ENCODE results near the gene FAM13A. TPM values are rescaled to one million over a fixed set of nuclear protein-coding genes. Genes with fewer than 3 reads are reported as not detected.
A peak's percentile ranks its signal among the peaks of the same experiment; 100 is the strongest.
"Not testable (repeated sequence)": the region's sequence is repeated elsewhere in the genome, so short reads cannot be mapped to it uniquely, and the experiment has no call there.

The FAM13A gene
- total RNA-seq: 1 to 10 TPM; 2.4 to 3.2 TPM

DNA sequence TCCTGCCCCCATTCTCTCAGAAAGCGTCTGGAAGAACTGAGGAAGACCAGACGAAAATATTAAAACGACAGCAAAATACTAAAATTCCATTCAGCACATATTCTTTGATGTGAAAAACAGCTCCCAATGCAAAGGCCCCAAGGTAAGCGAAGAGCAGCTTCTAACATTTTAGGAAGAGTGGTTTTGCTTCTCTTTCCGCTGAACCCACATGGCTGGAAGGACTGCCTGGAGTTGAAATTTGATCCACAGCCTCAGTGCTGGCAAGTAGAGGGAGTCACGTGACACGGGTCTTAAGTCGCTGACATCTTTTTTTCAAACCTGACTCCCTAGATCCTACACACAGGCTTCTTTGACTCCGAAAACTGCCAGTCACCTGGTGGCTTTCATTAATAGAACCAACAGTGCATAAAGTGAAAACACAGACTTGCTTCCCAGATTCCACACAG is at the start of gene FAM13A:
Gene FAM13A, minus strand, starts transcription at position 233 of the 446 bp plus-strand sequence. Its CDS starts 221 bp downstream, at position 12.
- peaks cover 10% of the 10 kb centered on the region for H3K36me3 Mint-ChIP-seq
- DNase-seq: no peak
- peaks cover 8% of the 10 kb centered on the region for H3K27me3 Mint-ChIP-seq
- H3K4me1 Mint-ChIP-seq: peaks cover 17% of the 10 kb centered on the region
- H3K27ac Mint-ChIP-seq: no peak within 1 kb of the TSS
- H3K4me3 Mint-ChIP-seq: peak within 1 kb of the TSS; percentile 22
- peaks cover 20% of the 10 kb centered on the region for H3K9me3 Mint-ChIP-seq

DNA sequence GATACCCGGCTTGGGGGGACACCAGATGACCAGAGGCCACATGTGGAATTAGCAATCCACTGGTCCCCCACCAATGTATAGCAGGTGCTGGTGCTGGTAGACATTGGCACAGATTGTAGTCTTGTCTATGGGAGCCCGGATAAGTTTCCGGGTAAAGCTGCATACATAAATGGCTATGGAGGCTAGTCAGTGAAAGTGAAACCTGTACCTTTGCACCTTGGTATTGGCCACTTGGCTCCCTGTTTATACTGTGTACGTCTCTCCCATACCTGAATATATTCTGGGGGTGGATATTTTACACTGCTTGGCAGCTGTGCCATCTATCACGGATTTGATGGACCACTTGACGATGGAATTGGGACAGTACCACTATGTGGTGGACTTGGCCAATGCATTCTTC is 48.7 kb upstream of the FAM13A start:
- H3K27me3 Mint-ChIP-seq: peaks cover 17% of the 10 kb centered on the region
- peaks cover 21% of the 10 kb centered on the region for H3K4me1 Mint-ChIP-seq
- peaks cover 10% of the 10 kb centered on the region for H3K9me3 Mint-ChIP-seq
- H3K4me3 Mint-ChIP-seq: no peak overlapping the region
- no peak overlapping the region for H3K27ac Mint-ChIP-seq
- H3K36me3 Mint-ChIP-seq: peaks cover 5% of the 10 kb centered on the region
- no peak for DNase-seq

GRCh38 chr4:89101256-89102161 is 44.5 kb upstream of the FAM13A start:
- peak; percentile 12 for DNase-seq
- Mint-ChIP-seq H3K36me3 (no peaks in the 10 kb centered on the region), H3K27ac (peak overlapping the region; percentile 70), H3K4me1 (peaks cover 26% of the 10 kb centered on the region), H3K27me3 (peaks cover 14% of the 10 kb centered on the region), H3K4me3 (peak overlapping the region; percentile 7), H3K9me3 (peaks cover 6% of the 10 kb centered on the region)

DNA sequence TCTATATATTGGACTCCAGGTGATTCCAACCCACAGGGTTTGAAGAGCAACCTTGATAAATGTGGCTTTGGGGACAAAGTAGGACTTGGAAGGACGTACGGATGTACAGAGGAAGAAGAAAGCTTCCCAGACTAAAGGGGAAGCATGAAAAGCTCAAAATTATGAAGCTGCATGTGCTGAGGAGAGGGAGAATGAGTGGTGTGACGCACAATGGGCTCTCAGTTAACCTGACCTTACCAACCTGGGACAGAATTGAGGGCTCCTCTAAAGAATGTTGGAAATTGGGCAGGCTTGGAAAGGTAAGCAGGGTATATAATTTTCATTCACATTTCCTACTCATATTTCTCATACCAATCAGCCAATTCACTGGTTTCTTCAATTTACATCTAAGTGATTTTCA is 43.9 kb upstream of the FAM13A start:
- Mint-ChIP-seq H3K9me3 (peaks cover 6% of the 10 kb centered on the region), H3K4me3 (no peak overlapping the region), H3K27ac (peak overlapping the region; percentile 70)

GRCh38 chr4:89099471-89099870 is 42.5 kb upstream of the FAM13A start:
- Mint-ChIP-seq H3K27me3 (peaks cover 10% of the 10 kb centered on the region), H3K27ac (no peak overlapping the region), H3K36me3 (no peaks in the 10 kb centered on the region), H3K9me3 (peaks cover 6% of the 10 kb centered on the region), H3K4me3 (no peak overlapping the region), H3K4me1 (peaks cover 24% of the 10 kb centered on the region)
- no peak for DNase-seq

More for the DNA sequence above, 43.9 kb upstream of the FAM13A start:
- DNase-seq: no peak
- Mint-ChIP-seq H3K36me3 (no peaks in the 10 kb centered on the region), H3K4me1 (peaks cover 26% of the 10 kb centered on the region), H3K27me3 (peaks cover 14% of the 10 kb centered on the region)

DNA sequence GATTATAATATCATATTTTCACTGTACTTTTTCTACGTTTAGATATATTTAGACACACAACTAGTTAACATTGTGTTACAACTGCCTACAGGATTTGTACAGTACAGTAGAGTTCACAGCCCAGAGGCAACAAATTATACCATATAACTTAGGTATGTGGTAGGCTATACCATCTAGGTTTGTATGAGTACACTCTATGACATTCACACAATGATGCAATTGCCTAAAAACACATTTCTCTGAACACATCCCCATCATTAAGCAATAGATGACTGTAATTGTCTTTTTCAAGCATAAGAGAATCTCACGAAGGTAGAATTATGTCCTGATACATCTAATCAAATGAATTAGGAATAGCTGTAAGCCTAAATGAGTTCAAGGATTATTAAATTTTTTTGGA is 42.0 kb upstream of the FAM13A start:
- Mint-ChIP-seq H3K36me3 (no peaks in the 10 kb centered on the region), H3K4me1 (peaks cover 22% of the 10 kb centered on the region), H3K9me3 (peaks cover 6% of the 10 kb centered on the region), H3K27ac (no peak overlapping the region), H3K4me3 (no peak overlapping the region), H3K27me3 (peaks cover 10% of the 10 kb centered on the region)
- no peak for DNase-seq

DNA sequence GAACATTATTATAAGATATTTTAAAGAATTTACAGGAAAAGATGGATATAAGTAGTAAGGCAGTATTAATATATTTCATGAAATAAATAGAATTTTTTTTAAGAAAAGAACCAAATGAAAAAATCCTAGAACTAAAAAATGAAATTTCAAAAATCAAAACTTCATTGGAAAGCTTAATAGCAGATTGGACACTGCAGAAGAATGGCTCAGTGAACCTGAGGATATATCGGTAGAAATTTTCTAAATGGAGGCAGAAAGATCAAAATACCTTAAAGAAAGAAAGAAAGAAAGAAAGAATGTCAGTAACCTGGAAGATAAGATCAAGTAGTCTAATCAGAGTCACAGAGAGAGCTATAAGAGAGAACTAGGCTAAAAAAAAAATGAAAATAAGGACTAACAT is 21.3 kb upstream of the FAM13A start:
- peaks cover 12% of the 10 kb centered on the region for H3K4me1 Mint-ChIP-seq
- DNase-seq: no peak
- peaks cover 7% of the 10 kb centered on the region for H3K36me3 Mint-ChIP-seq
- no peak overlapping the region for H3K27ac Mint-ChIP-seq
- H3K9me3 Mint-ChIP-seq: peaks cover 28% of the 10 kb centered on the region
- H3K4me3 Mint-ChIP-seq: no peak overlapping the region
- peaks cover 12% of the 10 kb centered on the region for H3K27me3 Mint-ChIP-seq

DNA sequence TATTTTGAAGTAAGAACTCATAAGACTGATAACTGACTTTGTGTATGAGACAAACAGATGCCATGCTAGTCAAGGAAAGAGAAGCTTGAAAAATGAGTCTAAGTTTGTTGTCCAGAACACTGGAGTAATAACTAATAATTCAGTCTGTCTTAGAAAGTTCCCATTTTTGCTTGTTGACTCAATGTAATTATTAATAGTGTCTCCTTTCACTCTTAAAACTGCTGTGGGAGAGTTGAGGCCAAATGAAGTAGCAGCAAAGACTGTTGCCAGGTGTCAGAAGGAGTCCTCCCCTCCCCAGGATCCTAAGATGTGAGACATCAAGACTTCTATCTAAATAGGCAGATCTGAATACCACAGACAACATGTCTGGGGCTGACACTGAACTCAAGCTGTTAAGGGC is 20.8 kb upstream of the FAM13A start:
- Mint-ChIP-seq H3K9me3 (peaks cover 28% of the 10 kb centered on the region), H3K4me1 (peaks cover 12% of the 10 kb centered on the region), H3K36me3 (peaks cover 7% of the 10 kb centered on the region), H3K27ac (no peak overlapping the region), H3K27me3 (peaks cover 12% of the 10 kb centered on the region), H3K4me3 (no peak overlapping the region)
- no peak for DNase-seq

DNA sequence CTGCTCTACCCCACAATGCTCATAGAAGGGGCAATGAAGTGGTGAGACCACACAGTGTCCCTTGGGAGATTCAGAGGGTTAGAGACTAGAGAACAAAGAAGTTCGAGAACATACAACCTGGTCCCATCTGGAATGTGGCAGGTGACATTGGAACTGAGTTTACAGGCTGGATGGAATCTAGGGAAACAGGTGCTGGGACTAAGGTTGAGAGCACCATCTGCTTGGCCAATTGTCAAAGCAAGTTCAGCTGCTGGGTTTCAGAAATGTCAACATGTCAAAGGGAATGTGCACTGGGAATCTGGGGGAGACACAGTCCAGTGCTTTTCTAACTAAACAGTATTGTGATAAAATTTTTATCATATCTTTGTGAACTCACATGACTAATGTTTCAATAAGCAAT is 15.9 kb upstream of the FAM13A start:
- peaks cover 13% of the 10 kb centered on the region for H3K9me3 Mint-ChIP-seq
- H3K4me3 Mint-ChIP-seq: no peak overlapping the region
- no peaks in the 10 kb centered on the region for H3K36me3 Mint-ChIP-seq

DNA sequence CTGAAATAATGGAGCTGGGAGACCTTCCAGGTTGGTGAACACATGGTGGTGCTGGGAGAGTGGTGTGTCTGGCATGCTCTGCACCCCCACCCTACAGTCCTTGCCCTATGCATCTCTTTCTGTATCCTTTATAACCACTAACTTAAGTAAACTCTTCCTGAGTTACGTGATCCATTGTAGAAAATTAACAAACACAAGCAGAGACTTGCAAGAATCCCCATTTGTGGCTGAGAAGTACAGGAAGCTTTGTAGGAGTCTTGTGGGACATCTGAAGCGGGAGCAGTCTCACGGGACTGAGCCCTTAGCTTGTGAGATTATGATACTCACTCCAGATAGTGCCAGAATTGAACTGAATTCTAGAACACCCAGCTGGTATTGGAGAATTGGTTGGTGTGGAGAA is 14.3 kb upstream of the FAM13A start:
- Mint-ChIP-seq H3K27me3 (peaks cover 8% of the 10 kb centered on the region), H3K4me1 (peaks cover 2% of the 10 kb centered on the region), H3K9me3 (peaks cover under 1% of the 10 kb centered on the region), H3K27ac (no peak overlapping the region), H3K4me3 (no peak overlapping the region), H3K36me3 (no peaks in the 10 kb centered on the region)
- no peak for DNase-seq

More for the DNA sequence above, 15.9 kb upstream of the FAM13A start:
- peaks cover 8% of the 10 kb centered on the region for H3K27me3 Mint-ChIP-seq
- peaks cover 2% of the 10 kb centered on the region for H3K4me1 Mint-ChIP-seq
- DNase-seq: no peak
- no peak overlapping the region for H3K27ac Mint-ChIP-seq

DNA sequence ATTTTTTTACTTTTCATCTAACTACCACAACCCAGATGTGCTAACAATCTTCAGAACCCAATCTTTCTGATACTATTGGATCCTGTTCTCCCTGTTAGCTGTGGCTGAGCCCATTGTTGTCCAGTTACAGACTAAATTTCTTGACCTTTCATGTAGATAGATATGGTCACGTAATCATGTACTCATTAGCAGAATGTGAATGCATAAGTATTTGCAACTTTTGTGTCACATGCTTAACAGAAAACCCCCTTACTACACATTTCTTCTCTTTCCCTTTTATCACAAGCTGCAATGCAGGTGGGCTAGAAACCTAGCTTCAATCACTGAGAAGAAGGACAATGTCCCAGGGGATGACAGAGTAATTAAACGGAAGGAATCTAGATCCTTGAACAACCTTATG is 13.1 kb upstream of the FAM13A start:
- H3K27me3 Mint-ChIP-seq: peaks cover 8% of the 10 kb centered on the region
- no peak overlapping the region for H3K27ac Mint-ChIP-seq
- H3K36me3 Mint-ChIP-seq: no peaks in the 10 kb centered on the region
- H3K9me3 Mint-ChIP-seq: no peaks in the 10 kb centered on the region
- DNase-seq: no peak
- peaks cover 2% of the 10 kb centered on the region for H3K4me1 Mint-ChIP-seq
- H3K4me3 Mint-ChIP-seq: no peak overlapping the region

- H3K4me3 Mint-ChIP-seq: no peak overlapping the region
- peaks cover 8% of the 10 kb centered on the region for H3K27me3 Mint-ChIP-seq
- no peaks in the 10 kb centered on the region for H3K36me3 Mint-ChIP-seq
- peaks cover 2% of the 10 kb centered on the region for H3K4me1 Mint-ChIP-seq
- no peaks in the 10 kb centered on the region for H3K9me3 Mint-ChIP-seq
- no peak overlapping the region for H3K27ac Mint-ChIP-seq
- no peak for DNase-seq
Observed at GRCh38 chr4:89069481-89069880, 12.5 kb upstream of the FAM13A start.

GRCh38 chr4:89067417-89067816 is 10.4 kb upstream of the FAM13A start:
- no peaks in the 10 kb centered on the region for H3K9me3 Mint-ChIP-seq
- DNase-seq: no peak
- no peak overlapping the region for H3K27ac Mint-ChIP-seq
- H3K36me3 Mint-ChIP-seq: no peaks in the 10 kb centered on the region
- H3K4me1 Mint-ChIP-seq: peaks cover 2% of the 10 kb centered on the region
- H3K4me3 Mint-ChIP-seq: no peak overlapping the region
- peaks cover 8% of the 10 kb centered on the region for H3K27me3 Mint-ChIP-seq

GRCh38 chr4:89064848-89065247 is 7.9 kb upstream of the FAM13A start:
- H3K4me1 Mint-ChIP-seq: peaks cover 2% of the 10 kb centered on the region
- H3K36me3 Mint-ChIP-seq: peaks cover 8% of the 10 kb centered on the region
- H3K4me3 Mint-ChIP-seq: no peak overlapping the region
- no peak for DNase-seq
- H3K27ac Mint-ChIP-seq: no peak overlapping the region
- H3K9me3 Mint-ChIP-seq: peaks cover 13% of the 10 kb centered on the region
- peaks cover 3% of the 10 kb centered on the region for H3K27me3 Mint-ChIP-seq

GRCh38 chr4:89057844-89058243 is 859 bp upstream of the FAM13A start:
- not testable (repeated sequence) for H3K27me3 Mint-ChIP-seq, H3K27ac Mint-ChIP-seq, DNase-seq, H3K36me3 Mint-ChIP-seq, H3K4me3 Mint-ChIP-seq
- peaks cover 17% of the 10 kb centered on the region for H3K4me1 Mint-ChIP-seq
- peaks cover 22% of the 10 kb centered on the region for H3K9me3 Mint-ChIP-seq

All from activated naive CD8-positive, alpha-beta T cell treated with anti-CD3 and anti-CD28 coated beads for 36 hours (primary cell).